ENCODE data around the gene TACC3. TPM values are rescaled to one million over a fixed set of nuclear protein-coding genes. Genes with fewer than 3 reads are reported as not detected.

The TACC3 gene
- total RNA-seq, 1 experiment from 2014 or later = 156 TPM

DNA sequence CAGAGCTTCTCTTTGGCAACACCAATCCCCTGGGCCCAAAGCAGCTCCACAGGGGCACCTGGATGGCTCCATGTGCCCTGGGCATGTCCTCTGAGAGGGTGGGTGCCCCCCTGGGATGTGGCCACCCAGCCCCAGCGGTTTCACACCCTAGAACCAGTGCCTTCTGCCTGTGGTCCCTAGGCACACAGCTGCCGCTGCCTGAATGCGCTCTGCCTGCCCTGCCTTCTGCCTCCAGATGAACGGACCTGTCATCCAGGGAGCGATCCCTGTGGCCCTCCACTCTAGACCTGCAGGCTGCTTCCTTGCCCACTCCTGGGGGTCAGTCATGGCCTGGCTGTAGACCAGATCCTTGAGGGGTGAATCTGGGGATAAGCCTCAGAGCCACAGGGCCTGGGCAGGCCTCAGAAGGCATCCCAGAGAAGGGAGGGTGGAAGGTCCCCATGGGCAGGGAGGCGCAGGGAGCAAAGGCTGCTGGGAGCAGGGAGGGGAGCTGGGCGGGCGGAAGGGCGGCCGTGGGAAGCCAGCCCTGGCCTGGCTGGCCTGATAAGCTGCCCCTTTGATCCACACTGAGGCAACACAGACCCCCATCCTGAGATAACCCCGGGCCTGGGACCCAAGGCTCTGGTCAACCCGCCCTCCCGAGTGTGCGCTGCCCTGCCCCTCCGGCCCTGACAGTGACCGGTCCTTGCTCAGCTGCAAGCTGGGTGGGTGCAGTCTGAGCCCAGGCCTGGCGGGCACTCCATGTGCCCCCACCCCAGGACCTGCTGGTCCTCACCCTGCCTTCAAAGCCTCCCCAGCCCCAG is 63.7 kb downstream of the TACC3 start:
- H3K4me3 Mint-ChIP-seq = no peak overlapping the region; a peak in 1 of 5 replicates
- Histone ChIP-seq H3K79me1 (ENCODE audit: insufficient read depth, low read depth, low read length, poor library complexity, severe bottlenecking) (no peaks in the 10 kb centered on the region), H4K8ac (replicated peaks; ENCODE audit: insufficient read length, low read depth, low read length) (no peak overlapping the region), H3T11ph (ENCODE audit: low read length) (no peak overlapping the region), H3K9ac (ENCODE audit: extremely low read depth, insufficient read length, low read length) (no peak overlapping the region), H2BK12ac (ENCODE audit: insufficient read length, low read depth, low read length) (no peak overlapping the region), H2BK120ac (ENCODE audit: low read depth, low read length, poor library complexity, severe bottlenecking) (no peak overlapping the region), H2AFZ (ENCODE audit: low read length) (no peak overlapping the region), H3K4me1 (ENCODE audit: insufficient read depth, low read length) (no peaks in the 10 kb centered on the region), H2AK5ac (ENCODE audit: insufficient read length, low read length) (no peak overlapping the region), H3K27me3 (ENCODE audit: insufficient read depth, low read length) (no peaks in the 10 kb centered on the region), H4K91ac (ENCODE audit: insufficient read length, low read depth, low read length) (no peak overlapping the region), H2BK15ac (ENCODE audit: low read depth, low read length) (no peak overlapping the region), H3K4ac (ENCODE audit: low read depth, low read length) (no peak overlapping the region), H4K20me1 (ENCODE audit: control insufficient read depth, insufficient read depth, insufficient read length) (no peaks in the 10 kb centered on the region), H3K9me3 (ENCODE audit: control insufficient read depth, low read depth, low read length) (no peaks in the 10 kb centered on the region), H3K79me2 (ENCODE audit: insufficient read depth, low read length) (no peaks in the 10 kb centered on the region), H3K56ac (ENCODE audit: insufficient read length, low read depth, low read length) (no peak overlapping the region), H3K23me2 (ENCODE audit: insufficient read length, low read depth, low read length, poor library complexity, severe bottlenecking) (no peaks in the 10 kb centered on the region), H3K4me2 (ENCODE audit: insufficient read depth, insufficient read length, low read length) (no peak overlapping the region), H3K18ac (ENCODE audit: insufficient read length, low read depth, low read length) (no peak overlapping the region), H3K27ac (ENCODE audit: insufficient read length, low read depth, low read length) (no peak overlapping the region), H2BK20ac (ENCODE audit: low read depth, low read length, poor library complexity, severe bottlenecking) (no peak overlapping the region), H2BK5ac (ENCODE audit: insufficient read length, low read length) (no peak overlapping the region), H3K23ac (ENCODE audit: insufficient read length, low read depth, low read length) (no peak overlapping the region), H3K14ac (ENCODE audit: insufficient read depth, low read length) (no peak overlapping the region; the same call in 1 of the 2 replicates), H4K5ac (ENCODE audit: insufficient read length, low read depth, low read length) (no peak overlapping the region)
- TF ChIP-seq CTCF (conservative IDR thresholded peaks at IDR 0.05) = no peak
- no peak overlapping the region for H3K27ac Mint-ChIP-seq
- H3K4me1 Mint-ChIP-seq = peaks cover 9 to 15% of the 10 kb centered on the region in 2 experiments; a peak in 3 of 4 replicates
- peaks cover 5% of the 10 kb centered on the region for H3K27me3 Mint-ChIP-seq (ENCODE audit: low read depth)
- no peaks in the 10 kb centered on the region for H3K36me3 Mint-ChIP-seq (ENCODE audit: insufficient read depth in 1 of 3, low read depth in 3 of 3)
- no peaks in the 10 kb centered on the region for H3K9me3 Mint-ChIP-seq
- WGBS (ENCODE audit: extremely low coverage, insufficient read length, low lambda C conversion rate) = no CpG with 5 or more reads among the region's 17 CpGs
- DNase-seq = no peak
